SU-DHL-6 (cell line): ENCODE measurements around the gene JPT1.

Experiments used
- H2AFZ ChIP-seq: fragments of 200-600 bp; sonication (generic); 2 replicates; pipeline ENCODE4 v1.6.1; 2014; ENCODE audit warnings: low read depth, mild to moderate bottlenecking, moderate library complexity, mixed read lengths, antibody characterized with exemption, low read length; ENCODE audit not compliant: severe bottlenecking
- H3F3A ChIP-seq: fragments of 200-600 bp; shearing (Covaris generic); 2 replicates; pipeline ENCODE4 v1.6.0; 2016; ENCODE audit warnings: antibody characterized with exemption, mild to moderate bottlenecking; ENCODE audit not compliant: insufficient read depth
- H3K27ac ChIP-seq: fragments of 200-600 bp; sonication (generic); 2 replicates; pipeline ENCODE4 v1.5.1; 2016; ENCODE audit warnings: low read depth, mild to moderate bottlenecking, low read length, moderate library complexity, mixed read lengths
- H3K27me3 ChIP-seq: fragments of 200-600 bp; sonication (generic), shearing (Covaris generic); 2 replicates; pipeline ENCODE4 v1.6.0; 2014; ENCODE audit warnings: mild to moderate bottlenecking, low read length
- H3K36me3 ChIP-seq: fragments of 200-600 bp; sonication (generic); 2 replicates; pipeline ENCODE4 v1.6.1; 2014; ENCODE audit warnings: mild to moderate bottlenecking, low read length, mixed read lengths
- H3K4me2 ChIP-seq: fragments of 300-600, 200-600 bp; shearing (Covaris generic), sonication (generic); 2 replicates; pipeline ENCODE4 v1.6.0; 2014; ENCODE audit warnings: low read length, low read depth, mild to moderate bottlenecking; ENCODE audit not compliant: poor library complexity, severe bottlenecking
- H3K4me3 ChIP-seq: fragments of 200-600 bp; sonication (generic); 2 replicates; pipeline ENCODE4 v1.5.1; 2014; ENCODE audit warnings: antibody characterized with exemption, low read length, mild to moderate bottlenecking, mixed read lengths; ENCODE audit not compliant: insufficient read depth, poor library complexity, severe bottlenecking
- H3K79me2 ChIP-seq: fragments of 200-600 bp; sonication (generic); 2 replicates; pipeline ENCODE4 v1.6.1; 2014; ENCODE audit warnings: mild to moderate bottlenecking, low read length, moderate library complexity; ENCODE audit not compliant: insufficient read depth
- H3K9ac ChIP-seq: fragments of 200-600 bp; sonication (generic); 2 replicates; pipeline ENCODE4 v1.7.0; 2014; ENCODE audit warnings: mild to moderate bottlenecking, low read length
- H3K9me2 ChIP-seq: fragments of 200-600 bp; sonication (generic); replicated peaks from 2 replicates; pipeline ENCODE4 v1.6.1; 2014; ENCODE audit warnings: low read length; ENCODE audit not compliant: insufficient read depth
- H3K9me3 ChIP-seq: fragments of 200-600 bp; sonication (generic); 2 replicates; pipeline ENCODE4 v1.6.1; 2014; ENCODE audit warnings: low read length, mixed read lengths; ENCODE audit not compliant: insufficient read depth
- H4K20me1 ChIP-seq: fragments of 200-600 bp; sonication (generic); 2 replicates; pipeline ENCODE4 v1.6.1; 2014; ENCODE audit warnings: low read depth, mild to moderate bottlenecking, antibody characterized with exemption, low read length, moderate library complexity, mixed read lengths
- CTCF ChIP-seq: fragments of 200-600 bp; sonication (generic); IDR thresholded peaks from one replicate; pipeline ENCODE4 v1.5.1; 2017; ENCODE audit warnings: antibody characterized with exemption, mild to moderate bottlenecking, low read length, moderate library complexity; ENCODE audit not compliant: insufficient read depth, poor library complexity, severe bottlenecking
- EZH2phosphoT487 ChIP-seq: fragments of 200-600 bp; sonication (generic), shearing (Covaris generic); conservative IDR thresholded peaks from 2 replicates; pipeline ENCODE4 v1.6.1; 2018; ENCODE audit warnings: mild to moderate bottlenecking, antibody characterized with exemption, low read length, moderate library complexity, mixed read lengths

The JPT1 gene

GRCh38 chr17:75124819-75125162, 29.5 kb downstream of the JPT1 start:
- no peaks in the 10 kb centered on the region for H3K27me3 ChIP-seq
- H3K9ac ChIP-seq: no peak overlapping the region
- no peaks in the 10 kb centered on the region for H3K36me3 ChIP-seq
- H2AFZ ChIP-seq: no peak overlapping the region
- H3K27ac ChIP-seq: no peak overlapping the region
- no peak overlapping the region for H3K4me2 ChIP-seq
- peaks cover under 1% of the 10 kb centered on the region; the same call in 1 of the 2 replicates for H3K79me2 ChIP-seq
- no peaks in the 10 kb centered on the region for H3K9me3 ChIP-seq
- no peaks in the 10 kb centered on the region for H4K20me1 ChIP-seq
- no peak for TF ChIP-seq CTCF
- TF ChIP-seq EZH2phosphoT487: no peak
- H3K4me3 ChIP-seq: no peak overlapping the region
- H3F3A ChIP-seq: peaks cover 4% of the 10 kb centered on the region; the same call in 1 of the 2 replicates
- no peaks in the 10 kb centered on the region for H3K9me2 ChIP-seq

GRCh38 chr17:75124041-75124818, 30.1 kb downstream of the JPT1 start:
- Histone ChIP-seq H3K79me2 (no peaks in the 10 kb centered on the region), H3F3A (peaks cover 4% of the 10 kb centered on the region; the same call in 1 of the 2 replicates), H3K4me3 (no peak overlapping the region), H3K27ac (no peak overlapping the region), H3K9me2 (no peaks in the 10 kb centered on the region), H3K9ac (no peak overlapping the region), H3K27me3 (no peaks in the 10 kb centered on the region), H2AFZ (no peak overlapping the region), H3K36me3 (no peaks in the 10 kb centered on the region), H3K9me3 (no peaks in the 10 kb centered on the region), H3K4me2 (no peak overlapping the region), H4K20me1 (no peaks in the 10 kb centered on the region)
- TF ChIP-seq CTCF: no peak
- TF ChIP-seq EZH2phosphoT487: no peak

- Histone ChIP-seq H3K9me3 (no peaks in the 10 kb centered on the region), H3K9me2 (no peaks in the 10 kb centered on the region), H3K27ac (no peak overlapping the region), H3K79me2 (0 out of 2 replicates have a peak, but pooled peaks cover 3% of the 10 kb centered on the region), H3F3A (no peaks in the 10 kb centered on the region), H2AFZ (no peak overlapping the region), H3K27me3 (no peaks in the 10 kb centered on the region), H3K4me3 (no peak overlapping the region), H3K9ac (no peak overlapping the region), H3K36me3 (no peaks in the 10 kb centered on the region), H3K4me2 (no peak overlapping the region), H4K20me1 (no peaks in the 10 kb centered on the region)
- TF ChIP-seq EZH2phosphoT487 (no peak), CTCF (no peak)
Measured at GRCh38 chr17:75118307-75118706, 36.0 kb downstream of the JPT1 start.
